Vagina (tissue), 2 donors: ENCODE data around the gene NDNF. TPM values are rescaled to one million over a fixed set of nuclear protein-coding genes. Genes with fewer than 3 reads are reported as not detected.

Experiments used
- DNase-seq, 2 donors: peaks; one replicate each; pipeline ENCODE4 v3.0.0-alpha.2; 2017; ENCODE audit errors: extremely low spot score in 2 of 2
- H3K27ac ChIP-seq: fragments of 200-600 bp; sonication (generic); one replicate; pipeline ENCODE4 v1.5.1; 2019
- H3K27me3 ChIP-seq: fragments of 200-600 bp; sonication (generic); one replicate; pipeline ENCODE4 v1.5.1; 2019
- H3K36me3 ChIP-seq, 2 donors: fragments of 200-600 bp; sonication (generic); one replicate each; pipeline ENCODE4 v1.5.1; 2017 to 2019
- H3K4me1 ChIP-seq: fragments of 200-600 bp; sonication (generic); one replicate; pipeline ENCODE4 v1.5.1; 2019
- H3K4me3 ChIP-seq, 2 donors: fragments of 200-600 bp; sonication (generic); 1 replicate in 1 of 2; 2 replicates in 1 of 2; pipeline ENCODE4 v1.5.1; 2016 to 2019
- H3K9me3 ChIP-seq: fragments of 200-600 bp; sonication (generic); one replicate; pipeline ENCODE4 v1.5.1; 2019
- CTCF ChIP-seq, 3 experiments: fragments of 450-650 bp in 2 of 3; fragments of 200-600 bp in 1 of 3; sonication (generic) in 1 of 3; IDR thresholded peaks; one replicate each; pipeline ENCODE4 v1.5.1; 2017 to 2019; ENCODE audit warnings: antibody characterized with exemption in 3 of 3, mild to moderate bottlenecking in 2 of 3, moderate library complexity in 2 of 3
- POLR2A ChIP-seq, 2 donors: fragments of 450-650 bp; IDR thresholded peaks; one replicate each; pipeline ENCODE4 v1.6.1; 2017; ENCODE audit warnings: antibody characterized with exemption in 2 of 2, mild to moderate bottlenecking in 2 of 2, moderate library complexity in 2 of 2
- POLR2AphosphoS5 ChIP-seq, 2 donors: sonication (generic); formaldehyde crosslinking; IDR thresholded peaks; one replicate each; pipeline ENCODE4 v1.9.0; 2017; ENCODE audit warnings: antibody characterized with exemption in 2 of 2, mild to moderate bottlenecking in 2 of 2, low read depth in 1 of 2; ENCODE audit not compliant: insufficient read depth in 1 of 2
- intact Hi-C: fragments of 100-400 bp; cut with DNase I; formaldehyde crosslinking; loops from one replicate; pipeline ENCODE4 v1.15.1; 2023
- total RNA-seq: library from RNA; depleted of rRNA; stranded (reverse); fragments of >200 nt; gene quantifications from one replicate; pipeline ENCODE4 v1.2.3, GENCODE V29; 2016

The NDNF gene
- total RNA-seq, 1 donor from 2014 or later = 4.9 TPM

- DNase-seq = no peak
- intact Hi-C loops = no loop called here
- H3K4me1 ChIP-seq = peaks cover 6% of the 10 kb centered on the region
- H3K9me3 ChIP-seq = no peaks in the 10 kb centered on the region
- H3K36me3 ChIP-seq = no peaks in the 10 kb centered on the region
- peak overlapping the region; percentile 44 for H3K27ac ChIP-seq
- TF ChIP-seq POLR2A (IDR thresholded peaks at IDR 0.05) = no peak
- TF ChIP-seq CTCF (IDR thresholded peaks at IDR 0.05) = no peak
- TF ChIP-seq POLR2AphosphoS5 (IDR thresholded peaks at IDR 0.05; ENCODE audit: insufficient read depth in 1 of 2, low read depth in 1 of 2) = no peak
- peak overlapping the region; percentile 41 to 72 for H3K4me3 ChIP-seq
- H3K27me3 ChIP-seq = no peaks in the 10 kb centered on the region
Measured at GRCh38 chr4:121071640-121072223, 603 bp downstream of the NDNF start.

GRCh38 chr4:121070696-121071639 lies 1.4 kb downstream of the NDNF start:
- no peak for DNase-seq

GRCh38 chr4:121070274-121070673 lies 2.1 kb downstream of the NDNF start:
- intact Hi-C loops = no loop called here
- TF ChIP-seq POLR2A (IDR thresholded peaks at IDR 0.05) = no peak
- Histone ChIP-seq H3K9me3 (no peaks in the 10 kb centered on the region), H3K4me1 (peaks cover 6% of the 10 kb centered on the region), H3K36me3 (no peaks in the 10 kb centered on the region), H3K27me3 (no peaks in the 10 kb centered on the region), H3K27ac (peak overlapping the region; percentile 44), H3K4me3 (peak overlapping the region in 1 of 2 donors; percentile 41)
- DNase-seq = no peak

More at GRCh38 chr4:121070696-121071639, 1.4 kb downstream of the NDNF start:
- H3K9me3 ChIP-seq = no peaks in the 10 kb centered on the region
- peaks cover 6% of the 10 kb centered on the region for H3K4me1 ChIP-seq
- no peaks in the 10 kb centered on the region for H3K36me3 ChIP-seq
- no peaks in the 10 kb centered on the region for H3K27me3 ChIP-seq
- peak overlapping the region; percentile 41 to 72 for H3K4me3 ChIP-seq
- TF ChIP-seq POLR2AphosphoS5 (IDR thresholded peaks at IDR 0.05; ENCODE audit: insufficient read depth in 1 of 2, low read depth in 1 of 2) = no peak
- no peak for TF ChIP-seq POLR2A (IDR thresholded peaks at IDR 0.05)
- TF ChIP-seq CTCF (IDR thresholded peaks at IDR 0.05) = no peak
- H3K27ac ChIP-seq = peak overlapping the region; percentile 44
- intact Hi-C loops = no loop called here

GRCh38 chr4:121069430-121069829 lies 2.9 kb downstream of the NDNF start:
- no peaks in the 10 kb centered on the region for H3K36me3 ChIP-seq
- TF ChIP-seq POLR2A (IDR thresholded peaks at IDR 0.05) (no peak), CTCF (IDR thresholded peaks at IDR 0.05) (no peak), POLR2AphosphoS5 (IDR thresholded peaks at IDR 0.05; ENCODE audit: insufficient read depth in 1 of 2, low read depth in 1 of 2) (no peak)
- peaks cover 6% of the 10 kb centered on the region for H3K4me1 ChIP-seq
- H3K27ac ChIP-seq = no peak overlapping the region
- intact Hi-C loops = no loop called here
- H3K9me3 ChIP-seq = no peaks in the 10 kb centered on the region
- no peak for DNase-seq
- no peak overlapping the region for H3K4me3 ChIP-seq
- no peaks in the 10 kb centered on the region for H3K27me3 ChIP-seq

- Histone ChIP-seq H3K36me3 (no peaks in the 10 kb centered on the region), H3K27ac (no peak overlapping the region), H3K4me1 (no peaks in the 10 kb centered on the region), H3K4me3 (no peak overlapping the region), H3K27me3 (no peaks in the 10 kb centered on the region), H3K9me3 (no peaks in the 10 kb centered on the region)
- DNase-seq = no peak
- no peak for TF ChIP-seq POLR2AphosphoS5 (IDR thresholded peaks at IDR 0.05; ENCODE audit: insufficient read depth in 1 of 2, low read depth in 1 of 2)
- no peak for TF ChIP-seq CTCF (IDR thresholded peaks at IDR 0.05)
- no peak for TF ChIP-seq POLR2A (IDR thresholded peaks at IDR 0.05)
- intact Hi-C loops = no loop called here
Measured at GRCh38 chr4:121064482-121064881, 7.9 kb downstream of the NDNF start.
